ENCODE data around the gene ZNF526.

DNA sequence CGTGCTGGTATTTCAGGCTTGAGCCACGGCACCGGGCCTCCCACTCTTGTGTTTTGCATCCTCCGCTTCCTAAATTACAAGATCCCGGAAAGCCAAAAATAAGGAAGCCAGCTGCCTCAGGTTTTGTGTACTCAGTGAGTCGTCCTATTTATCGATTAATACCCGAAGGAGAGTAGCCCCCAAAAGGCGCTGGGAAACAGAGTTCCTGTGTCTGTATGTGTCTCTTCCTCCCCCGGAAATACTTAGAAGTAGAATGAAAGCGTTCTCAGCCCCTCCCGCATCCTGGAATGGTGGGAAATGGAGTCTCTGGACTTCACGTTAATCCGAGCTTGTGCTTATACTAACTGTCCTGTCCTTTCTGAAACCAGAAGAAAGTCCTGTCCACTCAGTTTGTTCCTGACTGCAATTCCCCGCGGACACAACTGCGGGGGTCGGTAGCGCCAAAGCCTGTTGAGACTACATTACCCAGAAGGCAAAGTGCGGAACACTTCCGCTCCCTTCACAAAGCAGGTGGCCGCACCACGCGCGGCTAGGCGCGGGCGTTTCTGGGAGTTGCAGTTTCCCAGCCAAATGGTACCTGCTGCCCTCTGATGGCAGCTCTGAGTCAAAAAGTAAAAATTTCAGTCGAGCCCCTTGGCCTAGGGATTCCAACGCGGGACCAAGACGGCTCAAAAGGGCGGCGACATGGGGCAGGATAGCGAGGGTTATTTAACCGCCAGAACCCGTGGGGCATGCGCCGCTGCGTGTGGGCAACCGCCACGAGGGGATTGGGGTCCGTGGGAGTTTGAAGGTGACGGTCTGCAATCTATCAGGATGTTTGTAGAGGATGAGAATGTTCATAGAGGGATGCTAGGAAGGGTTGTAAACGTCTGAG lies 24.5 kb downstream of the ZNF526 start:
- TF ChIP-seq, protein P1, sequence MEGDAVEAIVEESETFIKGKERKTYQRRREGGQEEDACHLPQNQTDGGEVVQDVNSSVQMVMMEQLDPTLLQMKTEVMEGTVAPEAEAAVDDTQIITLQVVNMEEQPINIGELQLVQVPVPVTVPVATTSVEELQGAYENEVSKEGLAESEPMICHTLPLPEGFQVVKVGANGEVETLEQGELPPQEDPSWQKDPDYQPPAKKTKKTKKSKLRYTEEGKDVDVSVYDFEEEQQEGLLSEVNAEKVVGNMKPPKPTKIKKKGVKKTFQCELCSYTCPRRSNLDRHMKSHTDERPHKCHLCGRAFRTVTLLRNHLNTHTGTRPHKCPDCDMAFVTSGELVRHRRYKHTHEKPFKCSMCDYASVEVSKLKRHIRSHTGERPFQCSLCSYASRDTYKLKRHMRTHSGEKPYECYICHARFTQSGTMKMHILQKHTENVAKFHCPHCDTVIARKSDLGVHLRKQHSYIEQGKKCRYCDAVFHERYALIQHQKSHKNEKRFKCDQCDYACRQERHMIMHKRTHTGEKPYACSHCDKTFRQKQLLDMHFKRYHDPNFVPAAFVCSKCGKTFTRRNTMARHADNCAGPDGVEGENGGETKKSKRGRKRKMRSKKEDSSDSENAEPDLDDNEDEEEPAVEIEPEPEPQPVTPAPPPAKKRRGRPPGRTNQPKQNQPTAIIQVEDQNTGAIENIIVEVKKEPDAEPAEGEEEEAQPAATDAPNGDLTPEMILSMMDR (IDR thresholded peaks at IDR 0.05), result peak; percentile 48 to 60 (median 52)
- TF ChIP-seq POLR2A (IDR thresholded peaks at IDR 0.05), result peak; percentile 73
